Measurements from ENCODE around the gene UNC13B.
"Not testable (repeated sequence)": the region's sequence is repeated elsewhere in the genome, so short reads cannot be mapped to it uniquely, and the experiment has no call there.

The UNC13B gene

DNA sequence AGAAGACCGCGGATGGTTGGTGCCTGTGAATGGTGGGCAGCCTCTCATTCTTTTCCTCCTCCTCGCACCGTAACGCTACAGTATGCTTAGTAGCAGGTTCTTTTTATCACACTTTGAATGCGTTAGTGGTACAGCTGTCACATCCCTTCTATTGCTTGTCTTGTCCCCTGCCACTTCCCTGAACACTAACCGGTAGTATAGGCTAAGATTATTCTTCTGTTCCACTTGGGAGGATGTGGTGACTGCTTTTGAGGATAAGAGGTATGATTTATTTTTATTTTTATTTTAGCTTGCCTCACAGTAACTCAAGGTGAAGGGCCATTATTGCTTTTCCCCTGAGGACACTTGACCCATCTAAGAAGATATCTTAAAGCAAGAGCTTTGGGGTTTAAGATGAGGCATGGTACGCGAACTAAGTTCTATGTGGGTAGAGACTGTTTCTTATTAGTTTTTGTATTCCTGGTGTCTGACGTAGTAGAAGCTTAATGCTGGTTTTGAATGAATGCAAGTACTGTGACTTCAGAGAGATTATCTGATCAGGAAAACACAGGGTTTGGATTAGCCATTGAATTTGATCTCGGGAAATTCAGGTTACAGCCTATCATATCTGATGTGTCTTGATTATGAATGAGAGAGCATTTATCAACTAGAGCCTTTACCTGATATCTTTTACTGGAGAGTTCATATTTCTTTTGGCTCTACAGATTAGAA, 951 bp downstream of the UNC13B start:
- no peak for DNase-seq (ENCODE audit: low read depth in 2 of 3, low spot score in 2 of 3)

DNA sequence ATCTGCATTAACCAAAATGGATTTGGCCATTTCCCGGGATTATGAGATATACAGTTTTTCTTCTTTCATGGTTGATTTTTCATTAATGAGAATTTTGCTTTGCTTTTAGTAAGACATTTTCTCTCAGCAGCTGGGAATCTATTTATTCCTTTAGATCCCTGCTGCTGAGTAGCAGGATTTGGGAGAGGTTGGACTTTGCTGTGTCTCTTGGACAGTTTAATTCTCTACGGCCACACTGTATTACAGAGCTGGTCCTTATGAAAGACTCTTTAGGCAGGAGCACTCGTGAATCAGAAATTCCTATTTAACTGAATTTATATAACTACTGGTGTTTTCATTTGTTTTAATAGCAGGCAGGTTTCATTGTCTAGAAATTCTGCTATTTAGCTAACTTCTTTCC, 1.6 kb downstream of the UNC13B start:
- no peak for DNase-seq (ENCODE audit: low read depth in 2 of 3, low spot score in 2 of 3)

DNA sequence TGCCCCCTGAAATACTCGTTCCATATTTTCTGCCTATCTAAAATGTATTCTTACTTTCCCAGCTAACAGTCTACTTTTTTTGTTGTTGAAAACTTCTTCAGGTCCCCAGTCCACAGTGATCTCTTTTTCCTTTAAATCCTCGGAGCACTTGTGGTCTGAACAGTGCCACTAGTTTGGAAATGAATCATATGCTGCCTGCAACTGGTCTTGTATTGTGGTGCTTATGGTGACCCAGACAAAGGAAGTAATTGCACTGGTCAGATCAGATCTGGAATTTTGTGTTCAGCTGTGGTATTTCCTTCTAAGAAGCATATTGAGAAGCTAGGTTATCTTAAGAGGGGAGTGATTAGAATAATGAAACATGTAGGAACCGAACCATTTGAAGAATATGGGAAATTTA, 2.9 kb downstream of the UNC13B start:
- DNase-seq (ENCODE audit: low read depth in 2 of 3, low spot score in 2 of 3) = no peak

DNA sequence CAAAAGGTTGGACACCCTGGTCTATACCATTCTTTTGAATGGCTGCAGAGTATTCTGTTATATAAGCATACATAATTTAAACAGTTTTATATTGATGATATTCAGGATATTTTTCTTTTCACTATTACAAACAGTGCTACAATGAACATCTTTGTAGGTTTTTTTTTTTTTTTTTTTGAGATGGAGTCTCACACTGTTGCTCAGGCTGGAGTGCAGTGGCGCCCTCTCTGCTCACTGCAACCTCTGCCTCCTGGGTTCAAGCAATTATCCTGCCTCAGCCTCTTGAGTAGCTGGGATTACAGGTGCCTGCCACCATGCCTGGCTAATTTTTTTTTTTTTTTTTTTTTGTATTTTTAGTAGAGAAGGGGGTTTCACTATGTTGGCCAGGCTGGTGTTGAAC, 5.6 kb downstream of the UNC13B start:
- not testable (repeated sequence) for DNase-seq (ENCODE audit: low read depth in 2 of 3, low spot score in 2 of 3)

DNA sequence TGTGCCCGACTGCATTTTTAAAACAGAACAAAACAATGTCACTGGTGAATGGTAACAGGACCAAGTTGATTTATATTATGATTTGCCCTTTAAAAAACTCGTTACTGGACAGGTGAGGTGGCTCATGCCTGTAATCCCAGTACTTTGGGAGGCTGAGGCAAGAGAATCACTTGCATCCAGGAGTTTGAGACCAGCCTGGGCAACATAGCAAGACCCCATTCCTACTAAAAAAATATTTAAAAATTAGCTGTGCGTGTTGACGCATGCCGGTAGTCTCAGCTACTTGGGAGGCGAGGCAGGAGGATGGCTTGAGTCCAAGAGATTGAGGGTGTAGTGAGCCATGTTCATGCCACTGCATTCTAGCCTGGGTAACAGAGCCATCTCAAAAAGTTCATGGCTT, 7.2 kb downstream of the UNC13B start:
- no peak for DNase-seq (ENCODE audit: low read depth in 2 of 3, low spot score in 2 of 3)

DNA sequence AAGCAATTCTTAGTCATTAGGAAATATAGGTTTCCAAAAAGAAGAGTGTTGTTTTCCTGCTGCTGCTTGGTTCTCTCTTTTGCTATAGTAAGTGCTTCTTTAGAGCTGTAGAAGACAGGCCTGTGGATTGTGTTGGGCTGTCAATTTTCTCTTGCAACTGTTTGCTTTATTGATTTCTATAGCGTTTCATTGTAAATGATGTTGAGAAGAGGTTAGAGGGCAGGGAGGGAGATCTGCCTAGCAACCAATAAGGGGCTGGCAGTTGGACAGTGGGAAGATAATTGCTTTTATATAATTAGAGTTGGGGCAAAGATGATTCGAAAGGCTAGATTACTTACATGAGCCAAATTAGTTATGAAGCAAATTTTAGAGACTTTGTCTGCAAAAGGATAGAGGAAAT, 11.1 kb downstream of the UNC13B start:
- no peak for DNase-seq (ENCODE audit: low read depth in 2 of 3, low spot score in 2 of 3)

DNA sequence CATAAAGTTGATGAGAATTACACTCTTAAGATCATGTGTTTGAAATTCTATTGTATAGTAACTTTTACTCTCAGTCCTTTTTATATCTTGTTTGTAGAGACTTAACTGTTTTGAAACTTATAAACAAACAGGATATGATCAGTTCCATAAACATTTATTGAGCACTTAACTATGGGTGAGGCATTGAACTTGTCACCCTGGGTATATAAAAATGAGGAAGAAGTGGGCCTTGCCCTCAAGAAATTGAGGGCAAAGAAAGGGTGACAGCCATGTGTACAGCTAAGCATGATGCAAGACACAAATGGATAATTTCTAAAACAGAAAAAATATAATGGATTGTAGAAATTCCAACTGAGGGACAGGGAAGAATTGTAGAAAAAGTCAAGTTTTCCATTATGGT, 15.7 kb downstream of the UNC13B start:
- DNase-seq (ENCODE audit: low read depth in 2 of 3, low spot score in 2 of 3) = no peak

DNA sequence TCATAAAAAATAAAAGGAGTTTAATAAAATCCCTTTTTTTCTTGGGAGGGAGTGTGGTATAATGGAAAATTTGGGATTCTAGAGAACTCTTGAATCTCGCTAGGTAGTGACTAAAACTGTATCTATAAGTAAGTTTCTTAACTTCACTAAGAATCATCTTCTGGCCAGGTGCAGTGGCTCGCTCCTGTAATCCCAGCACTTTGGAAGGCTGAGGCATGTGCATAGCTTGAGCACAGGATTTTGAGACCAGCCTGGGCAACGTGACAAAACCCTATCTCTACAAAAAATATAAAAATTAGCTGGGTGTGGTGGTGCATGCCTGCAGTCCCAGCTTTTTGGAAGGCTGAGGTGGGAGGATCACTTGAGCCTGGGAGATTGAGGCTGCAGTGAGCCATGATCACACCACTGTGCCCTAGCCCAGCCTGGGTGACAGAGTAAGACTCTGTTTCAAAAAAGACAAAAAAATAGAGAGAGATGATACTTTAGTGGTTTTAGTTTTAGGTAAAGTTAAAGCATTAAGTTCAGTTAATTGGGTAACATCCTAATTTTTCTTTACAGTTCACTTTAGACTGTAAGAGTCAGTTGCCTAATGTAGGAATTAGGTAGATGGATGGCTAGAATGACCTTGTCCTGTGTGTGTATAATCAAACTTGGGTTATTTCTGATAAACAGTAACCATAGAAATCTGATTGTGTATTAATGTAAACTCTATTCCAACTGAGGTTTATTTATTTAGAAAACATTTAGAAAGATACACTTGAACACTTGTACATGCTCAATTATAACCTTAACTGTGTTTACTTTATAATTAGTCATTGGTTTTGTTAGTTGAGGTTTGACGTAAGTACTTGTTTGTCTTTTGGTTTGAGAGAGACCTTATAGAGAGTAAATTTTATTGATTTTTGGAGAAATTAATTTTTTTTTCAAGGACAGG, 17.8 kb downstream of the UNC13B start:
- DNase-seq (ENCODE audit: low read depth in 2 of 3, low spot score in 2 of 3) = no peak

DNA sequence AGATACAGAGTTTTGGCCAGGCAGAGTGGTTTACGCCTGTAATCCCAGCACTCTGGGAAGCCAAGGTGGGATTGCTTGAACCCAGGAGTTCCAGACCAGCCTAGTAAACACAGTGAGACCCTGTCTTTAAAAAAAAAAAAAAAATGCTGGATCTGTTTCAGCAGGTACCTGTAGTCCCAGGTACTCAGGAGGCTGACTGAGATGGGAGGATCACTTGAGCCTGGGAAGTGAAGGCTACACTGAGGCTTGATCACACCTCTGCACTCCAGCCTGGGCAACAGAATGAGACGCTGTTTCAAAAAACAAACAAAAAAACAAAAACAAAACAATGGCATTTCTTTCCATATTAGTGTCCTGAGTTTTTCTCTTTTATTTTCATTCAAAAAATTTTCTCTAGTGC, 19.0 kb downstream of the UNC13B start:
- no peak for DNase-seq (ENCODE audit: low read depth in 2 of 3, low spot score in 2 of 3)

DNA sequence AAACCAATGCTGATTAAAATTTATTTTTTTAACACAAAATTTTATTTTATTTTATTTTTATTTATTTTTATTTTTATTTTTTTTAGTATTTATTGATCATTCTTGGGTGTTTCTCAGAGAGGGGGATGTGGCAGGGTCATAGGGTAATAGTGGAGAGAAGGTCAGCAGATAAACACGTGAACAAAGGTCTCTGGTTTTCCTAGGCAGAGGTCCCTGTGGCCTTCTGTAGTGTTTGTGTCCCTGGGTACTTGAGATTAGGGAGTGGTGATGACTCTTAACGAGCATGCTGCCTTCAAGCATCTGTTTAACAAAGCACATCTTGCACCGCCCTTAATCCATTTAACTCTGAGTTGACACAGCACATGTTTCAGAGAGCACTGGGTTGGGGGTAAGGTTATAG, 20.6 kb downstream of the UNC13B start:
- DNase-seq (ENCODE audit: low read depth in 2 of 3, low spot score in 2 of 3) = not testable (repeated sequence)

DNA sequence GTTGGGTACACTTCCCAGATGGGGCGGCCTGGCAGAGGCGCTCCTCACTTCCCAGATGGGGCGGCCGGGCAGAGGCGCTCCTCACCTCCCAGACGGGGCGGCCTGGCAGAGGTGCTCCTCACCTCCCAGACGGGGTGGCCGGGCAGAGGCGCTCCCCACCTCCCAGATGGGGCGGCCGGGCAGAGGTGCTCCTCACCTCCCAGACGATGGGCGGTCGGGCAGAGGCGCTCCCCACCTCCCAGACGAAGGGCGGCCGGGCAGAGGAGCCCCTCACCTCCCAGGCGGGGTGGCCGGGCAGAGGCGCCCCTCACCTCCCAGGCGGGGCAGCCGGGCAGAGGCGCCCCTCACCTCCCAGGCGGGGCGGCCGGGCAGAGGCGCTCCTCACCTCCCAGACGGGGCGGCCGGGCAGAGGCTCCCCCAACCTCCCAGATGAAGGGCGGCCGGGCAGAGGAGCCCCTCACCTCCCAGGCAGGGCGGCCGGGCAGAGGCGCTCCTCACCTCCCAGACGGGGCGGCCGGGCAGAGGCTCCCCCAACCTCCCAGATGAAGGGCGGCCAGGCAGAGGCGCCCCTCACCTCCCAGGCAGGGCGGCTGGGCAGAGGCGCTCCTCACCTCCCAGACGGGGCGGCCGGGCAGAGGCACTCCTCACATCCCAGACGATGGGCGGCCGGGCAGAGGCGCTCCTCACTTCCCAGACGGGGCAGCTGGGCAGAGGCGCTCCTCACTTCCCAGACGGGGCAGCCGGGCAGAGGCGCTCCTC, 21.4 kb downstream of the UNC13B start:
- not testable (repeated sequence) for DNase-seq (ENCODE audit: low read depth in 2 of 3, low spot score in 2 of 3)

DNA sequence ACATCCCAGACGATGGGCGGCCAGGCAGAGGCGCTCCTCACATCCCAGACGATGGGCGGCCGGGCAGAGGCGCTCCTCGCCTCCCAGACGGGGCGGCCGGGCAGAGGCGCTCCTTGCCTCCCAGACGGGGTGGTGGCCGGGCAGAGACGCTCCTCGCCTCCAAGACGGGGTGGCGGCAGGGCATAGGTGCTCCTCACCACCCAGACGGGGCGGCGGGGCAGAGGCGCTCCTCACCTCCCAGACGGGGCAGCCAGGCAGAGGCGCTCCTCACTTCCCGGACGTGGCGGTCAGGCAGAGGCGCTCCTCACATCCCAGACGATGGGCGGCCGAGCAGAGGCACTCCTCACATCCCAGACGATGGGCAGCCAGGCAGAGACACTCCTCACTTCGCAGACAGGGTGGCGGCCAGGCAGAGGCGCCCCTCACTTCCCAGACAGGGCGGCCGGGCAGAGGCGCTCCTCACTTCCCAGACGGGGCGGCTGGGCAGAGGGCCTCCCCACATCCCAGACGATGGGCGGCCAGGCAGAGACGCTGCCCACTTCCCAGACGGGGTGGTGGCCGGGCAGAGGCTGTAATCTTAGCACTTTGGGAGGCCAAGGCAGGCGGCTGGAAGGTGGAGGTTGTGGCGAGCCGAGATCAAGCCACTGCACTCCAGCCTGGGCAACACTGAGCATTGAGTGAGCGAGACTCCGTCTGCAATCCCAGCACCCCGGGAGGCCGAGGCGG, 22.1 kb downstream of the UNC13B start:
- DNase-seq (ENCODE audit: low read depth in 2 of 3, low spot score in 2 of 3) = not testable (repeated sequence)

DNA sequence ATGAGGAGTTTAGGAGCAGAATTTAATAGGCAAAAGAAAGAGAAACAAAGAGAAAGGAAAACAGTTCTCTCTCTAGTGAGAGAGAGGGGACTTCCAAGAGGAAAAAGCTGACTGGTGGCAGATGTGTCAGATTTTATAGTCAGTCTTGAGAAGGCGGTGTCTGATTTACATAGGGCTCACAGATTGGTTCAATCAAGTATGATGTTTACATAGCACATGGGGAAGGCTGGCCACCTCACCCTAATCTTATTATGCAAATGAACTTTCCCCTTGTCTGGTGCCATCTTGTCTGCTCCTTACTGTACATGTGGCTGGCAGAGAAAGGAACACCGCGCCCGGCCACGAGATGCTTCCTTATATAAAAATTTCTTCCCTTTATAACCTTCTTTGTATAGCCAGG, 24.7 kb downstream of the UNC13B start:
- DNase-seq (ENCODE audit: low read depth in 2 of 3, low spot score in 2 of 3) = no peak

DNA sequence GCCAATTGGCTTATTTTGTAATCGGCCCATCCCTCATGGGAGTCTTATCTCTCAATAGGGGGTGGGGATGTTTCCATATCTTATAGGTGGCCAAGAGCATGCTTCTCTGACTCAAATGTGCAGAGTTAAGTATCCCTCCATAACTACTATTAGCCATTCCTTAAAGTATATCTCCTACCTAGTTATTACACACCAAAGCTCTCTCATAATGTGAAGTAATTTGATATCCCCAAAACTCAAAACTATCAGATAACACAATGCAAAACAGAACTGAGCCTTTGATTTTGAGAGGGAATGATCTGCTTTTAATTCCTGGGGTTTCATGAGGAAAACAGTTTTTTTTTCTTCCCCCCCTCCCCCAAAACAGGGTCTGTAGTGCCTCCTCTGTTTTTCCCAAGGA, 28.4 kb downstream of the UNC13B start:
- no peak for DNase-seq (ENCODE audit: low read depth in 2 of 3, low spot score in 2 of 3)

DNA sequence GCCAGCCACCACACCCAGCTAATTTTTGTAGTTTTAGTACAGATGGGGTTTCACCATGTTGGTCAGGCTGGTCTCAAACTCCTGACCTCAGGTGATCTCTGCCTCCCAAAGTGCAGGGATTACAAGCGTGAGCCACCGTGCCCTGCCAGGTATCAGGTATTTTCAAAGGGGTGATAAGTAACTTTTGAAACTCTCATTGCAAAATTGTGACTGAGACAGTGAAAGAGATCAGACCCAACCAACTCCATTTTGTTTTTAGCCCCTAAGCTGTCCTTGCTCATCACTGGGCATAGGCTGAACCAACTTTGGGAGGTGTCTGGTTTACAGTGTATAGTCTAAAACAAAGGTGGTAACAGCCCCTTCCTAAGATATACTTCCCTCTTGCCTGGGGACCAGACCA, 29.3 kb downstream of the UNC13B start:
- DNase-seq (ENCODE audit: low read depth in 2 of 3, low spot score in 2 of 3) = no peak

DNA sequence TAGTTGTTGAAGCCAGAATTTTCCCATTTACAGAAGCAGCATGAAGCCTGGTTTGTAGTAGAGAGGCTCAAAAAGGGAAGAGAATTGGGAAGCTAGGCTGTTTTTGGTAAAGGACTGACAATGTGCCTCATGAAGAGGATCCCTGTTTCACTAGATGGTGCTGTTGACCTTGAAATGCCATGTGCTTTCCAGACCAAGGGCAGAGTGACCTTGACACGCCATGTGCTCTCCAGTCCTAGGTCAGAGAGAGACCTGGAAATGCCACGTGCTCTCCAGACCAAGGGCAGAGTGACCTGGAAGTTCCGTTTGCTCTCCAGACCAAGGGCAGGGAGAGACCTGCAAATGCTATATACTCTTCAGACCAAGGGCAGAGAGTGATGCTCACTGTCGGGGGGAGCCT, 32.0 kb downstream of the UNC13B start:
- DNase-seq (ENCODE audit: low read depth in 2 of 3, low spot score in 2 of 3) = no peak

DNA sequence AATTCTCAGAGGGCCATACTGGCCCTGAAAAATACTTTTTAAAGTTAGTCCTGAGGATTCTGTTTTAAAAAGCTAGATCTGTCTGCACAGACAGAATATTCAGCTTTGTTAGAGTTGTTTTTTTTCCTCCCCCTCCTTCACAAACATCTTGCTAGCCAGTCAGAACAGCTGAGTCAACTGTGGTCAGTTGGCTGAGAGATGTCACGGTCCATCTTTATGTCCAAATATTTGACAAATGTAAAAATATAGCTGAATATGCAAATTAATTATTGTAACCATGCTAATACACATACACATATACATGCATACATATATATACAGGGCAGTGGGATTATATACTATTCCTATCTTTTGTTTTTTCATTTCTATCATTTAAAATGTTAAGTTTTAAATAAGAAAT, 33.9 kb downstream of the UNC13B start:
- no peak for DNase-seq (ENCODE audit: low read depth in 2 of 3, low spot score in 2 of 3)

DNA sequence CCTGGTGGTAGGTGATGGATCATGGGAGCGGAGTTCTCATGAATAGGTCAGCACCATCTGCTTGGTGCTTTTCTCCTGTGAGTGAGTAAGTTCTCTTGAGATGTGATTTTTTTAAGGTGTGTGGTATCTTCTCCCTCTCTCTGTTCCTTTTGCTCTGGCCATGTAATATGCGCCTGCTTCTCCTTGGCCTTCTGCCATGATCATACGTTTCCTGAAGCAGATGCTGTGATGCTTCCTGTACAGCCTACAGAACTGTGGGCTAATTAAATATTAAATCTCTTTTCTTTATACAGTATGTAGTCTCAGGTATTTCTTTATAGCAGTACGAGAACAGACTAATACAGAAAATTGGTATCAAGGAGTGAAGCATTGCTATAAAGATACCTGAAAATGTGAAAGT, 36.4 kb downstream of the UNC13B start:
- no peak for DNase-seq (ENCODE audit: low read depth in 2 of 3, low spot score in 2 of 3)

DNA sequence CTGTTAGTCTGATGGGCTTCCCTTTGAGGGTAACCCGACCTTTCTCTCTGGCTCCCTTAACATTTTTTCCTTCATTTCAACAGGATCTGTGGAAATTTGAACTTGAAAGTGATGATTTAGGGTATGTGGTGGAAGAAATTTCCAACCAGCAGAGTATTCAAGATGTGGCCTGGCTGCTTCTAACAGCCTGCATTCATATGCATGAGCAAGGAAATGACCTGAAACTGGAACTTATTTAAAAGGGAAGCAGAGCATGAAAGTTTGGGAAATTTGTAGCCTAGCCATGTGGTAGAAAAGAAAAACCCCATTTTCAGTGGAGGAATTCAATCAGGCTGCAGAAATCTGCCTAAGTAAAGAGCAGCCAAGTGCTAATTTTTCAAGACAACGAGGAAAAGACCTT, 41.7 kb downstream of the UNC13B start:
- no peak for DNase-seq (ENCODE audit: low read depth in 2 of 3, low spot score in 2 of 3)

DNA sequence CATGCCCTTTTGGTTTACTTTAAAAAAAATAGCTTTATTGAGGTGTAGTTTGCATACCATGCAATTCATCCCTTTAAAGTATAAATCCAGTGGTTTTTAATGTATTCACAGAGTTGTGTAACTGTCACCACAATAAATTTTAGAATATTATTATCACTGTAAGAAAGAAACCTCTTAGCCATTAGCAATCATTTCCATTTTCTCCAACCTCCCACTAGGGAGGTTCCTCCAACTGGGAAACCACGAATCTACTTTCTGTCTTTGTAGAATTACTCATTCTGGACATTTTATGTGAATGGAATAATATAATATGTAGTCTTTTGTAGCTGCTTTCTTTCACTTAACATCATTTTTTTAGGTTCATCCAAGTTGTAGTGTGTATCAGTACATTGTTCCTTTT, 43.5 kb downstream of the UNC13B start:
- no peak for DNase-seq (ENCODE audit: low read depth in 2 of 3, low spot score in 2 of 3)

DNA sequence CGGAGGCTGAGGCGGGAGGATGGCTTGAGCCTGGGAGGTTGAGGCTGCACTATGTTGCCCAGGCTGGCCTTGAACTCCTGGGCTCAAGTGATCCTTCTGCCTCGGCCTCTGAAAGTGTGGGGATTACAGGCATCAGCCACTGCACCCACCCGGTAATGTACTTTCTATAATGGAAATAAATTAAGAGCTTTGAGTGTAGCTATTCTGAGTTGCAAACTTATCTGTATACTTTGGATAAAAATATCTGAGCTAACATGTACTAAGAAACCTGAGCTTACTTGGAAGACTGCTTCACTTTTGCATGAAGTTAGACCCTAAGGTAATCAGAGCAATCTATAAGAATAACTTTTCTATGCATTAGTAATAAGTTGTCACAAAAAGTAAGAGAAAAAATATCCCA, 50.0 kb downstream of the UNC13B start:
- DNase-seq (ENCODE audit: low read depth in 2 of 3, low spot score in 2 of 3) = no peak

All from activated CD8-positive, alpha-beta memory T cell treated with anti-CD3 and anti-CD28 coated beads for 48 hours (primary cell).